ENCODE measurements around the gene SRI. TPM values are rescaled to one million over a fixed set of nuclear protein-coding genes. Genes with fewer than 3 reads are reported as not detected.

SRI gene
- total and polyA plus RNA-seq, 2 donors (not counting 3 experiments of a cell fraction or from before 2014, with no cell fraction given): 121 to 204 TPM

- H3K4me1 ChIP-seq (ENCODE audit: control insufficient read depth, extremely low read depth, insufficient read depth, low read length): no peaks in the 10 kb centered on the region
- no peaks in the 10 kb centered on the region for H3K27me3 ChIP-seq (ENCODE audit: control insufficient read depth in 2 of 2, insufficient read depth in 2 of 2, low read length in 2 of 2)
- TF ChIP-seq MYC (IDR thresholded peaks at IDR 0.05; ENCODE audit: low read depth, low read length): no peak
- no peak for TF ChIP-seq EZH2 (IDR thresholded peaks at IDR 0.05; ENCODE audit: borderline replicate concordance, low read depth, low read length, severe bottlenecking)
- no peak for TF ChIP-seq CTCF (IDR thresholded peaks at IDR 0.05; ENCODE audit: extremely low read depth in 1 of 2, insufficient read depth in 1 of 2, low read depth in 1 of 2, low read length in 2 of 2)
- TF ChIP-seq POLR2A (IDR thresholded peaks at IDR 0.05; ENCODE audit: low read depth, low read length): no peak
- TF ChIP-seq FOS (IDR thresholded peaks at IDR 0.05; ENCODE audit: borderline replicate concordance, insufficient read depth, low read length): no peak
- no peak for TF ChIP-seq POLR2AphosphoS5 (IDR thresholded peaks at IDR 0.05; ENCODE audit: insufficient read depth, low read depth, low read length)
- no peak for TF ChIP-seq MAX (IDR thresholded peaks at IDR 0.05; ENCODE audit: insufficient read depth, insufficient read length)
- no peak for TF ChIP-seq GATA2 (IDR thresholded peaks at IDR 0.05; ENCODE audit: insufficient read depth, insufficient read length, low read depth, low read length)
- no peak for TF ChIP-seq JUN (IDR thresholded peaks at IDR 0.05; ENCODE audit: borderline replicate concordance, insufficient read depth, insufficient read length, low read depth)
- no peaks in the 10 kb centered on the region for H3K36me3 ChIP-seq (ENCODE audit: control insufficient read depth in 2 of 2, extremely low read depth in 1 of 2, insufficient read depth in 2 of 2, low read length in 2 of 2)
- CTCF ChIA-PET: interaction anchor here (0.9 to 2.2 kb wide), 3 partner anchors 42 to 752 kb away, joined by 3 to 6 read pairs (median 3); no protein-coding TSS in a partner anchor
- no peak overlapping the region for H2AFZ ChIP-seq (ENCODE audit: low read depth, low read length)
- H3K9me1 ChIP-seq (replicated peaks; ENCODE audit: control insufficient read depth, extremely low read depth, insufficient read depth, low read length): no peaks in the 10 kb centered on the region
- no TSS peak for BruUV-seq (replicated peaks)
- FAIRE-seq: no peak
- no peaks in the 10 kb centered on the region for H3K79me2 ChIP-seq (ENCODE audit: control insufficient read depth, insufficient read depth, low read length)
- H3K4me2 ChIP-seq (ENCODE audit: insufficient read depth, low read length): no peak overlapping the region
- no peak overlapping the region for H3K27ac ChIP-seq (ENCODE audit: insufficient read depth, low read depth, low read length)
- H3K9me3 ChIP-seq (replicated peaks; ENCODE audit: control insufficient read depth, insufficient read depth, low read length): no peaks in the 10 kb centered on the region
- intact Hi-C loops (cut with micrococcal nuclease): no loop called here
- dilution Hi-C loops (cut with MboI; ENCODE audit: extremely low pct_ligation_motif_present, low sequenced_read_pairs): no loop called here
- POLR2A ChIA-PET: no interaction called here
- no peaks in the 10 kb centered on the region for H4K20me1 ChIP-seq (replicated peaks; ENCODE audit: control insufficient read depth, extremely low read depth, insufficient read depth, low read length)
- no peak for DNase-seq (ENCODE audit: low read depth, low spot score)
- H3K4me3 ChIP-seq (replicated peaks in 1 of 3; ENCODE audit: insufficient read depth in 1 of 3, low read depth in 1 of 3, low read length in 3 of 3): no peak overlapping the region
- H3K9ac ChIP-seq (replicated peaks; ENCODE audit: extremely low read depth, insufficient read depth, low read length): no peak overlapping the region
Measured at GRCh38 chr7:88167223-88167622, 52.6 kb downstream of the SRI start.

Measured in endothelial cell of umbilical vein (primary cell).